Naive thymus-derived CD4-positive, alpha-beta T cell (primary cell): ENCODE measurements around the gene ZNF629. TPM values are rescaled to one million over a fixed set of nuclear protein-coding genes. Genes with fewer than 3 reads are reported as not detected.
"Not testable (repeated sequence)": the region's sequence is repeated elsewhere in the genome, so short reads cannot be mapped to it uniquely, and the experiment has no call there.

ENCODE experiments used
- ATAC-seq: fragments of 150-1000 bp; cut with Tn5 transposase; 2 replicates; pipeline ENCODE4 v1.10.0; 2021; ENCODE audit warnings: mild to moderate bottlenecking, moderate library complexity
- CTCF ChIA-PET: fragments of 350-600 bp; sonication (Branson Sonifier 250); formaldehyde crosslinking; loops from one replicate; lab custom pipeline; 2021; ENCODE audit warnings: antibody characterized with exemption; lab: Charles Lee
- POLR2A ChIA-PET: fragments of 350-600 bp; sonication (Branson Sonifier 250); formaldehyde crosslinking; loops from one replicate; lab custom pipeline; 2021; ENCODE audit warnings: antibody characterized with exemption, inconsistent platforms; lab: Charles Lee
- DNase-seq, 9 donors: peaks; one replicate each; pipeline versions ENCODE4 v3.0.0 to v3.0.0-alpha.2; 2020 to 2022; ENCODE audit warnings: mixed read lengths in 1 of 9
- H3K27ac ChIP-seq: one replicate; pipeline ENCODE4 v1.7.0; 2013; ENCODE audit warnings: mild to moderate bottlenecking, low read depth, low read length, moderate library complexity
- H3K27me3 ChIP-seq, 2 donors: one replicate each; pipeline ENCODE4 v1.7.0; 2013; ENCODE audit warnings: low read length in 2 of 2, mild to moderate bottlenecking in 2 of 2, moderate library complexity in 2 of 2; ENCODE audit not compliant: control insufficient read depth in 2 of 2, insufficient read depth in 2 of 2
- H3K36me3 ChIP-seq, 3 experiments: 1 replicate in 2 of 3; 2 replicates in 1 of 3; pipeline ENCODE4 v1.7.0; 2013; ENCODE audit warnings: low read length in 3 of 3, mild to moderate bottlenecking in 3 of 3, moderate library complexity in 1 of 3; ENCODE audit not compliant: insufficient read depth in 3 of 3, control insufficient read depth in 2 of 3
- H3K4me1 ChIP-seq, 2 donors: one replicate each; pipeline ENCODE4 v1.7.0; 2013; ENCODE audit warnings: low read length in 2 of 2, mild to moderate bottlenecking in 2 of 2, moderate library complexity in 1 of 2; ENCODE audit not compliant: control insufficient read depth in 2 of 2, insufficient read depth in 2 of 2
- H3K4me3 ChIP-seq: 2 replicates; pipeline ENCODE4 v1.7.0; 2013; ENCODE audit warnings: mild to moderate bottlenecking, low read length
- H3K9me3 ChIP-seq, 3 experiments: 1 replicate in 2 of 3; 2 replicates in 1 of 3; pipeline ENCODE4 v1.7.0; 2013; ENCODE audit warnings: low read length in 3 of 3; ENCODE audit not compliant: control insufficient read depth in 2 of 3
- H3K27ac Mint-ChIP-seq, 9 donors: one replicate each; pipeline ENCODE4 v1.8.0; 2020 to 2022; ENCODE audit warnings: mixed read lengths in 9 of 9, mild to moderate bottlenecking in 8 of 9, moderate library complexity in 5 of 9, inconsistent platforms in 2 of 9
- H3K27me3 Mint-ChIP-seq, 5 donors: one replicate each; pipeline ENCODE4 v1.8.0; 2021 to 2022; ENCODE audit warnings: mixed read lengths in 5 of 5, mild to moderate bottlenecking in 1 of 5
- H3K36me3 Mint-ChIP-seq, 5 donors: one replicate each; pipeline ENCODE4 v1.8.0; 2020 to 2022; ENCODE audit warnings: mixed read lengths in 5 of 5, mild to moderate bottlenecking in 3 of 5, inconsistent platforms in 1 of 5
- H3K4me1 Mint-ChIP-seq, 7 donors: one replicate each; pipeline ENCODE4 v1.8.0; 2020 to 2022; ENCODE audit warnings: mixed read lengths in 7 of 7, mild to moderate bottlenecking in 3 of 7, inconsistent platforms in 1 of 7
- H3K4me3 Mint-ChIP-seq, 10 donors: one replicate each; pipeline ENCODE4 v1.8.0; 2020 to 2022; ENCODE audit warnings: mild to moderate bottlenecking in 10 of 10, mixed read lengths in 10 of 10, moderate library complexity in 6 of 10, inconsistent platforms in 2 of 10
- H3K9me3 Mint-ChIP-seq, 11 donors: one replicate each; pipeline ENCODE4 v1.8.0; 2020 to 2022; ENCODE audit warnings: mixed read lengths in 11 of 11, mild to moderate bottlenecking in 4 of 11, inconsistent platforms in 1 of 11, moderate library complexity in 1 of 11
- intact Hi-C, 2 donors: fragments of 100-400 bp; cut with micrococcal nuclease; formaldehyde crosslinking; loops; one replicate each; pipeline ENCODE4 v1.15.1; 2023
- polyA plus RNA-seq, 2 donors: library from polyadenylated mRNA; unstranded; fragments of 300-500 nt; fragmentation: Illumina TruSeq; gene quantifications; one replicate each; pipeline ENCODE4 v1.2.3, GENCODE V29; 2021
- total RNA-seq, 6 experiments: library from RNA in 5 of 6; stranded (reverse) in 5 of 6; gene quantifications; 1 replicate in 5 of 6; 2 replicates in 1 of 6; pipeline ENCODE4 v1.2.3 and lab custom pipeline; 2021 to 2026

Gene ZNF629
- total RNA-seq (10 to 100 TPM in 1 of 5 experiments, 1 to 10 TPM in 4; 2.4 to 11.1 (median 4.2) TPM), polyA plus RNA-seq (1 to 10 TPM in 1 of 2 donors, under 1 TPM in 1; 0.66 to 3.1 TPM), total RNA-seq (lab: John Stamatoyannopoulos, UW) (16.2 reads per million, percentile 46 among the genes with 10 or more reads in this experiment)

- Mint-ChIP-seq H3K4me3 (peak within 1 kb of the TSS; percentile 74 to 94 (median 88)), H3K27me3 (peaks cover 0 to 43% (median 0%) of the 10 kb centered on the region in 5 donors), H3K27ac (peak within 1 kb of the TSS in 8 of 9 donors; percentile 8 to 85 (median 50)), H3K36me3 (peaks cover 0 to 11% (median 4%) of the 10 kb centered on the region in 5 donors), H3K9me3 (peaks cover 0 to 2% (median 0%) of the 10 kb centered on the region in 11 donors), H3K4me1 (peaks cover 0 to 25% (median 22%) of the 10 kb centered on the region in 7 donors)
- peak within 1 kb of the TSS; percentile 68 for H3K27ac ChIP-seq
- peak within 1 kb of the TSS; percentile 60 for H3K4me3 ChIP-seq
- DNase-seq (peak in 5 of 9 donors; percentile 32 to 42 (median 33)), ATAC-seq (peak; percentile 70)
- CTCF ChIA-PET, result interaction anchor here (0.7 kb wide), 1 partner anchor 18 kb away, joined by 3 read pairs; no protein-coding TSS in a partner anchor
- H3K36me3 ChIP-seq, result peaks cover 0 to 23% (median 0%) of the 10 kb centered on the region in 3 experiments
- H3K27me3 ChIP-seq, result peaks cover 0 to 7% of the 10 kb centered on the region in 2 donors
- POLR2A ChIA-PET, result interaction anchor here (0.7 to 1.3 kb wide), 5 partner anchors 16 to 814 kb away, joined by 3 to 15 read pairs (median 3); no protein-coding TSS in a partner anchor
- peaks cover 7% of the 10 kb centered on the region in 2 donors for H3K4me1 ChIP-seq
- no peaks in the 10 kb centered on the region for H3K9me3 ChIP-seq
- intact Hi-C loops, result loop anchor here in 1 of 2 donors (1.0 to 2.0 kb wide), 4 partner anchors 18 to 88 kb away; partner anchors contain the start of genes CFAP119, PHKG2 and RNF40
These were observed at the start of gene ZNF629 for GRCh38 chr16:30786936-30787612. TSS of gene ZNF629 (minus strand) at chr16:30787205. CDS start at chr16:30784482, 2,723 bp downstream.

DNA sequence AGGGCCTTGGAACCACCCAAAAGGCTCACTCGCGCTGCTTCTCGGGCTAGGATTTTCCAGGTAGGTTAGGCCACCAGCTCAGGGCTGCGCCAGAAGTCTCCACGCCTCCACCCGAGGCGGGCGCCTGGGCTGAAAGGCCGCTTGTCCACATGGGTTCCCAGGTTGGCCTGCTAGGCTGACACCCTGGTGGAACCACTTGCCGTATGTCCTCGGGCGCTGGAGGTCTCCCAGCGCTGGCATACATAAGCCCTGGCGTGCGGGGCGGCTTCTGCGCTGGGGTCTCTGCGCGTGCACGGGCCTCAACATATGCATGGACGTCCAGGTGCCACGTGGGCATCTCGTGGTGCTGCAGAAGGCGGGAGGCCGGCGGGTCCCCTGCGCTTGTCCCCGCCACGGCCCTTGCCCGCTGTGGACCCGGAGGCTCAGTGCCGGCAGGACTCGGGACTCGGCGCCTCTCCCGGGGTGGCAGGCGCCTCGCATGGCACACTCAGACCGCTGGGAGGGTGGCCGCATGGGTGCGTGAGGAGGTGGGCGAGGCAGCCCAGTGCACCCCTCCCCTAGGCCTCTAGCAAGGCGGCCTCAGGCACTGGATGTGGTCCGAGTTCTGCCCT, 47.2 kb upstream of the ZNF629 start:
- Mint-ChIP-seq H3K4me1 (no peaks in the 10 kb centered on the region), H3K36me3 (peaks cover 0 to 7% (median 0%) of the 10 kb centered on the region in 5 donors), H3K4me3 (no peak overlapping the region), H3K9me3 (no peaks in the 10 kb centered on the region), H3K27ac (no peak overlapping the region), H3K27me3 (peaks cover 0 to 8% (median 0%) of the 10 kb centered on the region in 5 donors)
- H3K27me3 ChIP-seq, result no peaks in the 10 kb centered on the region
- ChIA-PET POLR2A (no interaction called here), CTCF (no interaction called here)
- ATAC-seq (no peak), DNase-seq (no peak)
- no peaks in the 10 kb centered on the region for H3K4me1 ChIP-seq
- no peak overlapping the region for H3K27ac ChIP-seq
- intact Hi-C loops, result no loop called here
- H3K36me3 ChIP-seq, result no peaks in the 10 kb centered on the region
- H3K4me3 ChIP-seq, result no peak overlapping the region
- no peaks in the 10 kb centered on the region for H3K9me3 ChIP-seq

- ChIA-PET CTCF (no interaction called here), POLR2A (interaction anchor here (0.5 to 1.0 kb wide), 3 partner anchors 9 to 173 kb away, joined by 3 to 6 read pairs (median 3); no protein-coding TSS in a partner anchor)
- no peak for DNase-seq
- no peaks in the 10 kb centered on the region for H3K9me3 ChIP-seq
- H3K27ac ChIP-seq, result no peak overlapping the region
- Mint-ChIP-seq H3K36me3 (peaks cover 0 to 4% (median 0%) of the 10 kb centered on the region in 5 donors), H3K9me3 (peaks cover 0 to 2% (median 0%) of the 10 kb centered on the region in 11 donors), H3K27ac (no peak overlapping the region), H3K4me1 (no peaks in the 10 kb centered on the region), H3K27me3 (peaks cover 0 to 18% (median 7%) of the 10 kb centered on the region in 5 donors), H3K4me3 (no peak overlapping the region)
- H3K27me3 ChIP-seq, result no peaks in the 10 kb centered on the region
- no peaks in the 10 kb centered on the region for H3K36me3 ChIP-seq
- no peaks in the 10 kb centered on the region for H3K4me1 ChIP-seq
- no peak for ATAC-seq
- intact Hi-C loops, result no loop called here
- H3K4me3 ChIP-seq, result no peak overlapping the region
These were observed 43.0 kb upstream of the ZNF629 start for GRCh38 chr16:30830072-30830417.

- H3K9me3 ChIP-seq, result no peaks in the 10 kb centered on the region
- no peaks in the 10 kb centered on the region for H3K4me1 Mint-ChIP-seq
- intact Hi-C loops, result no loop called here
- peaks cover 0 to 2% (median 0%) of the 10 kb centered on the region in 11 donors for H3K9me3 Mint-ChIP-seq
- CTCF ChIA-PET, result no interaction called here
- no peak overlapping the region for H3K4me3 ChIP-seq
- no peaks in the 10 kb centered on the region for H3K27me3 ChIP-seq
- no peak overlapping the region for H3K27ac Mint-ChIP-seq
- no peaks in the 10 kb centered on the region for H3K36me3 ChIP-seq
- H3K27me3 Mint-ChIP-seq, result peaks cover 0 to 18% (median 7%) of the 10 kb centered on the region in 5 donors
- no peak overlapping the region for H3K27ac ChIP-seq
- DNase-seq (no peak), ATAC-seq (no peak)
- H3K4me1 ChIP-seq, result no peaks in the 10 kb centered on the region
- POLR2A ChIA-PET, result interaction anchor here (0.6 to 1.0 kb wide), 3 partner anchors 10 to 99 kb away, joined by 3 read pairs; no protein-coding TSS in a partner anchor
- no peak overlapping the region for H3K4me3 Mint-ChIP-seq
- peaks cover 0 to 3% (median 0%) of the 10 kb centered on the region in 5 donors for H3K36me3 Mint-ChIP-seq
These were observed 42.4 kb upstream of the ZNF629 start for GRCh38 chr16:30829130-30830071.

GRCh38 chr16:30821891-30822290, 34.9 kb upstream of the ZNF629 start:
- Mint-ChIP-seq H3K27me3 (peaks cover 0 to 10% (median 2%) of the 10 kb centered on the region in 5 donors), H3K27ac (no peak overlapping the region), H3K36me3 (no peaks in the 10 kb centered on the region), H3K9me3 (peaks cover 0 to 1% (median 0%) of the 10 kb centered on the region in 11 donors), H3K4me3 (no peak overlapping the region), H3K4me1 (no peaks in the 10 kb centered on the region)
- ChIA-PET CTCF (interaction anchor here (0.6 kb wide), 1 partner anchor 185 kb away, joined by 3 read pairs; no protein-coding TSS in a partner anchor), POLR2A (no interaction called here)
- Histone ChIP-seq H3K27ac (no peak overlapping the region), H3K4me3 (no peak overlapping the region), H3K36me3 (no peaks in the 10 kb centered on the region), H3K4me1 (no peaks in the 10 kb centered on the region), H3K9me3 (no peaks in the 10 kb centered on the region), H3K27me3 (no peaks in the 10 kb centered on the region)
- no peak for ATAC-seq
- DNase-seq, result no peak
- intact Hi-C loops, result no loop called here

GRCh38 chr16:30821441-30821840, 34.4 kb upstream of the ZNF629 start:
- intact Hi-C loops, CTCF ChIA-PET, H3K27me3 ChIP-seq: not testable (repeated sequence)

More at GRCh38 chr16:30821441-30821840, 34.4 kb upstream of the ZNF629 start:
- H3K4me1 Mint-ChIP-seq, H3K27ac ChIP-seq, H3K36me3 Mint-ChIP-seq, H3K9me3 ChIP-seq, DNase-seq, H3K4me3 ChIP-seq, H3K27ac Mint-ChIP-seq, ATAC-seq, POLR2A ChIA-PET, H3K4me1 ChIP-seq, H3K27me3 Mint-ChIP-seq, H3K9me3 Mint-ChIP-seq, H3K4me3 Mint-ChIP-seq, H3K36me3 ChIP-seq: not testable (repeated sequence)
